GM18507 (cell line): ENCODE data around the gene KRTAP4-1.
"Not testable (repeated sequence)": the region's sequence is repeated elsewhere in the genome, so short reads cannot be mapped to it uniquely, and the experiment has no call there.

Experiments used
- DNase-seq: peaks from one replicate; pipeline ENCODE4 v3.0.0; 2011; ENCODE audit warnings: low read depth; ENCODE audit not compliant: insufficient read length; ENCODE audit errors: extremely low spot score
- FAIRE-seq: peaks from 2 replicates; lab custom pipeline; 2011; peaks lifted over from hg19 to GRCh38; lab: Jason Lieb, UNC

KRTAP4-1 gene

GRCh38 chr17:41177727-41178271, 6.9 kb downstream of the KRTAP4-1 start, which contains the start of gene KRTAP4-2:
Gene KRTAP4-2, minus strand, starts transcription at chr17:41178221. Its CDS starts 57 bp downstream, at chr17:41178164.
- DNase-seq: no peak
- no peak for FAIRE-seq

GRCh38 chr17:41176744-41177387, 7.8 kb downstream of the KRTAP4-1 start:
- DNase-seq: no peak
- FAIRE-seq: peak; percentile 75

GRCh38 chr17:41171886-41172285, 12.8 kb downstream of the KRTAP4-1 start:
- FAIRE-seq: no peak

GRCh38 chr17:41168121-41168520, 16.6 kb downstream of the KRTAP4-1 start, which contains the start of gene KRTAP4-3:
Gene KRTAP4-3, minus strand, starts transcription at chr17:41168221. Its CDS starts 49 bp downstream, at chr17:41168172.
- no peak for FAIRE-seq
- DNase-seq: no peak

More at GRCh38 chr17:41171886-41172285, 12.8 kb downstream of the KRTAP4-1 start:
- no peak for DNase-seq

- DNase-seq: no peak
These were observed 17.1 kb downstream of the KRTAP4-1 start for GRCh38 chr17:41167561-41167960.

GRCh38 chr17:41163828-41164227, 20.9 kb downstream of the KRTAP4-1 start:
- no peak for FAIRE-seq
- DNase-seq: no peak

More at GRCh38 chr17:41167561-41167960, 17.1 kb downstream of the KRTAP4-1 start:
- no peak for FAIRE-seq

- DNase-seq: no peak
- no peak for FAIRE-seq
These were observed 24.1 kb downstream of the KRTAP4-1 start, which contains the start of gene KRTAP4-4 for GRCh38 chr17:41160648-41161047. Gene KRTAP4-4, minus strand, starts transcription at chr17:41160748. Its CDS starts 57 bp downstream, at chr17:41160691.

- not testable (repeated sequence) for FAIRE-seq, DNase-seq
These were observed 24.5 kb downstream of the KRTAP4-1 start for GRCh38 chr17:41160190-41160589.

GRCh38 chr17:41153856-41154255, 30.9 kb downstream of the KRTAP4-1 start:
- DNase-seq (no peak), FAIRE-seq (no peak)

- FAIRE-seq: no peak
These were observed 33.2 kb downstream of the KRTAP4-1 start for GRCh38 chr17:41151525-41151924.

GRCh38 chr17:41150026-41150425, 34.7 kb downstream of the KRTAP4-1 start:
- FAIRE-seq: no peak
- no peak for DNase-seq

More at GRCh38 chr17:41151525-41151924, 33.2 kb downstream of the KRTAP4-1 start:
- DNase-seq: no peak

- DNase-seq (no peak), FAIRE-seq (no peak)
These were observed 35.1 kb downstream of the KRTAP4-1 start, which contains the start of gene KRTAP4-5 for GRCh38 chr17:41149652-41149985. Gene KRTAP4-5, minus strand, starts transcription at chr17:41149825. Its CDS starts 58 bp downstream, at chr17:41149767.

- not testable (repeated sequence) for DNase-seq, FAIRE-seq
These were observed 35.6 kb downstream of the KRTAP4-1 start for GRCh38 chr17:41148971-41149651.

GRCh38 chr17:41147531-41148204, 37.0 kb downstream of the KRTAP4-1 start:
- DNase-seq: no peak
- no peak for FAIRE-seq

GRCh38 chr17:41145261-41145660, 39.5 kb downstream of the KRTAP4-1 start:
- no peak for FAIRE-seq
- no peak for DNase-seq

GRCh38 chr17:41144846-41145245, 39.9 kb downstream of the KRTAP4-1 start:
- FAIRE-seq: no peak

GRCh38 chr17:41141361-41141760, 43.4 kb downstream of the KRTAP4-1 start:
- FAIRE-seq (no peak), DNase-seq (no peak)

More at GRCh38 chr17:41144846-41145245, 39.9 kb downstream of the KRTAP4-1 start:
- no peak for DNase-seq

GRCh38 chr17:41140360-41141131, 44.2 kb downstream of the KRTAP4-1 start, which contains the start of gene KRTAP4-6:
Gene KRTAP4-6, minus strand, starts transcription at chr17:41140544. Its CDS starts 57 bp downstream, at chr17:41140487.
- DNase-seq (no peak), FAIRE-seq (no peak)

- not testable (repeated sequence) for FAIRE-seq
These were observed 44.8 kb downstream of the KRTAP4-1 start for GRCh38 chr17:41139865-41140264.

More at GRCh38 chr17:41139865-41140264, 44.8 kb downstream of the KRTAP4-1 start:
- DNase-seq: not testable (repeated sequence)
